Osteocyte (in vitro differentiated cells): ENCODE data around the gene GAL3ST1. TPM values are rescaled to one million over a fixed set of nuclear protein-coding genes. Genes with fewer than 3 reads are reported as not detected.
"Not testable (repeated sequence)": the region's sequence is repeated elsewhere in the genome, so short reads cannot be mapped to it uniquely, and the experiment has no call there.

Experiments used
- DNase-seq: peaks from one replicate; pipeline ENCODE4 v3.0.0; 2021; ENCODE audit warnings: mixed read lengths; ENCODE audit not compliant: unreplicated experiment; ENCODE audit errors: extremely low spot score
- H3K27ac Mint-ChIP-seq: one replicate; pipeline ENCODE4 v1.8.0; 2021; ENCODE audit warnings: mild to moderate bottlenecking, mixed read lengths; ENCODE audit not compliant: unreplicated experiment
- H3K27me3 Mint-ChIP-seq: one replicate; pipeline ENCODE4 v1.8.0; 2021; ENCODE audit warnings: mixed read lengths; ENCODE audit not compliant: unreplicated experiment
- H3K36me3 Mint-ChIP-seq: one replicate; pipeline ENCODE4 v1.8.0; 2021; ENCODE audit warnings: mixed read lengths; ENCODE audit not compliant: unreplicated experiment
- H3K4me1 Mint-ChIP-seq: one replicate; pipeline ENCODE4 v1.8.0; 2021; ENCODE audit warnings: mixed read lengths; ENCODE audit not compliant: unreplicated experiment
- H3K4me3 Mint-ChIP-seq: one replicate; pipeline ENCODE4 v1.8.0; 2021; ENCODE audit warnings: mild to moderate bottlenecking, moderate library complexity, mixed read lengths; ENCODE audit not compliant: unreplicated experiment
- H3K9me3 Mint-ChIP-seq: one replicate; pipeline ENCODE4 v1.8.0; 2021; ENCODE audit warnings: mixed read lengths; ENCODE audit not compliant: unreplicated experiment
- long read RNA-seq: library from polyadenylated mRNA; unstranded; transcript quantifications from one replicate; pipeline ENCODE4 v2.0.0, GENCODE V29; 2021
- total RNA-seq: library from RNA; stranded (reverse); gene quantifications from 2 replicates; pipeline ENCODE4 v1.2.1, GENCODE V29; 2021
- TF ChIP-seq, protein P1 (sequence below): fragments of 200-600 bp; sonication (generic); IDR thresholded peaks from 2 replicates; pipeline ENCODE4 v1.5.0; 2021; ENCODE audit warnings: antibody characterized with exemption, mild to moderate bottlenecking, moderate library complexity

The GAL3ST1 gene, protein sequence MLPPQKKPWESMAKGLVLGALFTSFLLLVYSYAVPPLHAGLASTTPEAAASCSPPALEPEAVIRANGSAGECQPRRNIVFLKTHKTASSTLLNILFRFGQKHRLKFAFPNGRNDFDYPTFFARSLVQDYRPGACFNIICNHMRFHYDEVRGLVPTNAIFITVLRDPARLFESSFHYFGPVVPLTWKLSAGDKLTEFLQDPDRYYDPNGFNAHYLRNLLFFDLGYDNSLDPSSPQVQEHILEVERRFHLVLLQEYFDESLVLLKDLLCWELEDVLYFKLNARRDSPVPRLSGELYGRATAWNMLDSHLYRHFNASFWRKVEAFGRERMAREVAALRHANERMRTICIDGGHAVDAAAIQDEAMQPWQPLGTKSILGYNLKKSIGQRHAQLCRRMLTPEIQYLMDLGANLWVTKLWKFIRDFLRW
- total RNA-seq, result 0.21 and 0.46 TPM in 2 replicates
- long read RNA-seq, result 0 reads

DNA sequence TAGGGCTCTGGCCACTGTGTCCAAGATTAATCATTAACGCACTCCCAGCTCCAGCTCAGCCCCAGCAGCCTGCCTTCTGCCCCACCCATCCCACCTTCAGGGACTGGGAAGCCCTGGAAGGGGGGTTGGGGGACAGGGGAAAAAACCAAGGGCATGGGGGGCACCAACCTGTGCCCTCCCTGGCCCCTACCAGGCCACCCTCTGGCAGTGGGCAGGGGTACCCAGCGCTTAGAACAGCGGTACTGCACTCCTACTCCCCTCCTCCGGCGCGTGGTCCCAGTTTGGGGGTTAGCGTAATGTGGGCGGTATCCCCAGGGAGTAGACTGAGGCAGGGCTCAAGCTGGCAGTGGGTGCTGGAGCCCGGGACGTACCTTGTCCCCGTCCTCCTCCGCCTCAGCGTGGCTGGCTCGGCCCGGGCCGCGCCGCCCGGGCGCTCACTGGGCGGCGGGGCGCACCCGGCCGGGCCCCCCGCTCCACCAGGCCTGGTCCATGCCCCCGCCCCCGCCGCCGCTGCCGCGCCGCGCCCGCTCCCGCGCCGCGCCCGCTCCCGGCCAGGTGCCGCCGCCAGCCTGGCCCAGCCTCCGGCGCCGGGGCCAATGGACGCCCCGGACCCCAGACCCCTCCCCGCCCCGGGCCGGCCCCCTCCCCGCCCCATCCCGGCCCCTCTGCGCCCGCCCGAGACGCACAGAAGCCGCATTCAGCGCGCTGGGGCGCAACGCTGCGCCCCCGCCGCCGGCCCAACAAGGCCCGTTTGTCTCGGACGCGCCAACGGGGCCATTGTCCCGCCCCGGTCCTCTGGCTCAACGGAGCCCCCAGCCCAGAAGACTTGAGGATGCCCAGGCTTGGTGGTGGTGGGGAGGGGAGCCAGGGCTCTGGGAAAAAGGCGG lies at the start of gene GAL3ST1:
Gene GAL3ST1, minus strand, starts transcription at position 571 of the 887 bp plus-strand sequence. CDS start 17,273 bp downstream, outside the sequence.
- H3K4me1 Mint-ChIP-seq, result peaks cover 10% of the 10 kb centered on the region
- TF ChIP-seq, protein P1, sequence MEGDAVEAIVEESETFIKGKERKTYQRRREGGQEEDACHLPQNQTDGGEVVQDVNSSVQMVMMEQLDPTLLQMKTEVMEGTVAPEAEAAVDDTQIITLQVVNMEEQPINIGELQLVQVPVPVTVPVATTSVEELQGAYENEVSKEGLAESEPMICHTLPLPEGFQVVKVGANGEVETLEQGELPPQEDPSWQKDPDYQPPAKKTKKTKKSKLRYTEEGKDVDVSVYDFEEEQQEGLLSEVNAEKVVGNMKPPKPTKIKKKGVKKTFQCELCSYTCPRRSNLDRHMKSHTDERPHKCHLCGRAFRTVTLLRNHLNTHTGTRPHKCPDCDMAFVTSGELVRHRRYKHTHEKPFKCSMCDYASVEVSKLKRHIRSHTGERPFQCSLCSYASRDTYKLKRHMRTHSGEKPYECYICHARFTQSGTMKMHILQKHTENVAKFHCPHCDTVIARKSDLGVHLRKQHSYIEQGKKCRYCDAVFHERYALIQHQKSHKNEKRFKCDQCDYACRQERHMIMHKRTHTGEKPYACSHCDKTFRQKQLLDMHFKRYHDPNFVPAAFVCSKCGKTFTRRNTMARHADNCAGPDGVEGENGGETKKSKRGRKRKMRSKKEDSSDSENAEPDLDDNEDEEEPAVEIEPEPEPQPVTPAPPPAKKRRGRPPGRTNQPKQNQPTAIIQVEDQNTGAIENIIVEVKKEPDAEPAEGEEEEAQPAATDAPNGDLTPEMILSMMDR, result no peak
- H3K36me3 Mint-ChIP-seq, result peaks cover 25% of the 10 kb centered on the region
- H3K9me3 Mint-ChIP-seq, result no peaks in the 10 kb centered on the region
- no peak within 1 kb of the TSS for H3K27ac Mint-ChIP-seq
- DNase-seq, result no peak
- H3K27me3 Mint-ChIP-seq, result peaks cover 17% of the 10 kb centered on the region
- H3K4me3 Mint-ChIP-seq, result peak within 1 kb of the TSS; percentile 59

- H3K27me3 Mint-ChIP-seq, H3K9me3 Mint-ChIP-seq, H3K4me3 Mint-ChIP-seq, DNase-seq, H3K27ac Mint-ChIP-seq, H3K4me1 Mint-ChIP-seq: not testable (repeated sequence)
- H3K36me3 Mint-ChIP-seq, result peaks cover 20% of the 10 kb centered on the region
Observed at GRCh38 chr22:30619909-30620308, 45.4 kb upstream of the GAL3ST1 start.

DNA sequence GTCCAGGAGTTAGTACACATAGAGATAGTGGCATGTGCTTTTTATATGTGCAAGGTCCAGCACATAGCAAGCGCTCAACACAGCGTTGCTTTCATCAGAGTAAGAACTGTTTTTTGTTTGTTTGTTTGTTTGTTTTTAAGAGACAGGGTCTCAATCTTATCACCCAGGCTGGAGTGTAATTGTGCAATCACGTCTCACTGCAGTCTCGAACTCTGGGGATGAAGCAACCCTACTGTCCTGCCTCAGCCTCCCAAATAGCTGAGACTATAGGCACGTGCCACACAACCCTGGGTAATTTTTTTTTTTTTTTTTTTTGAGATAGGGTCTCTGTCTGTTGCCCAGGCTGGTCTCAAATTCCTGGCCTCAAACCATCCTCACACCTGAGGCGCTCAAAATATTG lies 43.4 kb upstream of the GAL3ST1 start:
- TF ChIP-seq, protein P1, result no peak
- H3K27ac Mint-ChIP-seq, result no peak overlapping the region
- no peaks in the 10 kb centered on the region for H3K9me3 Mint-ChIP-seq
- DNase-seq, result no peak
- no peaks in the 10 kb centered on the region for H3K4me1 Mint-ChIP-seq
- H3K36me3 Mint-ChIP-seq, result peaks cover 27% of the 10 kb centered on the region
- H3K27me3 Mint-ChIP-seq, result no peaks in the 10 kb centered on the region
- no peak overlapping the region for H3K4me3 Mint-ChIP-seq

- TF ChIP-seq, protein P1, result no peak
- Mint-ChIP-seq H3K27me3 (no peaks in the 10 kb centered on the region), H3K4me3 (no peak overlapping the region), H3K9me3 (no peaks in the 10 kb centered on the region), H3K36me3 (peaks cover 29% of the 10 kb centered on the region), H3K4me1 (no peaks in the 10 kb centered on the region), H3K27ac (no peak overlapping the region)
- DNase-seq, result no peak
Observed at GRCh38 chr22:30615543-30615954, 41.1 kb upstream of the GAL3ST1 start.

GRCh38 chr22:30614879-30615278 lies 40.4 kb upstream of the GAL3ST1 start:
- Mint-ChIP-seq H3K27me3 (no peaks in the 10 kb centered on the region), H3K9me3 (no peaks in the 10 kb centered on the region), H3K36me3 (peaks cover 32% of the 10 kb centered on the region), H3K4me1 (peaks cover 5% of the 10 kb centered on the region), H3K4me3 (no peak overlapping the region), H3K27ac (no peak overlapping the region)
- TF ChIP-seq, protein P1, result no peak
- no peak for DNase-seq
